Measurements from ENCODE around the gene ITM2C.

Gene ITM2C

DNA sequence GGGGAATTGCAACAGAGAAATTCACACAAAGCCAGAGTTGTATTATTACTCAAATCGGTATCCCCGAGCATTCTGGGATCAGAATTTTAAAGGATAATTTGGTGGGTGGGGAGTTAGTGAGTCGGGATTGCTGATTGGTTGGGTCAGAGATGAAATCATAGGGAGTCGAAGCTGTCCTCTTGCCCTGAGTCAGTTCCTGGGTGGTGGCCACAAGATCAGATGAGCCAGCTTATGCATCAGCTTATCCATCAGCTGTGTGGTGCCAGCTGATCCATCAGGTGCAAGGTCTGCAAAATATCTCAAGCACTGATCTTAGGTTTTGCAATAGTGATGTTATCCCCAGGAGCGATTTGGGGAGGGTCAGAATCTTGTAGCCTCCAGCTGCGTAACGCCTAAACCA lies 34.3 kb upstream of the ITM2C start:
- TF ChIP-seq GATA2 (IDR thresholded peaks at IDR 0.05; ENCODE audit: low read depth, low read length) (no peak), GATA3 (IDR thresholded peaks at IDR 0.05; ENCODE audit: low read depth, low read length) (no peak)

DNA sequence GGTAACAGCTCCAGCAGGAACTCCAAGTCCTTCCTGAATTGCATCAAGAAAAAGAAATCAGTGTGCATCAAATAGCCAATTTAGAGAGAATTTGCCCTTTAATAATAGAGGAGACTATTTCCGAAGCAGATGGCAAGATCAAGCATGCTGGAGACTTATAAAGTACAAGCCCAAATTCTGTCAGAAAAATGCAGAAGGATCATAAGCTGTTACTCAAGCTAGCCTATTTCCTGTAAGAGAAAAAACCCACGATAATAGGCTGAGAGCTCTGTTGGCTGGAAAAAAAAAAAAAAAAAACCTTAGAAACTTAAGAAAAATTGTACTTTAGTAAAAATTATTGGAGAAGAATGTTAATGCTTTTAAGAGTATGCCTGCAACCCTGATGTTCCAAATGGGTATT lies 24.4 kb upstream of the ITM2C start:
- no peak for TF ChIP-seq GATA3 (IDR thresholded peaks at IDR 0.05; ENCODE audit: low read depth, low read length)
- no peak for TF ChIP-seq GATA2 (IDR thresholded peaks at IDR 0.05; ENCODE audit: low read depth, low read length)

DNA sequence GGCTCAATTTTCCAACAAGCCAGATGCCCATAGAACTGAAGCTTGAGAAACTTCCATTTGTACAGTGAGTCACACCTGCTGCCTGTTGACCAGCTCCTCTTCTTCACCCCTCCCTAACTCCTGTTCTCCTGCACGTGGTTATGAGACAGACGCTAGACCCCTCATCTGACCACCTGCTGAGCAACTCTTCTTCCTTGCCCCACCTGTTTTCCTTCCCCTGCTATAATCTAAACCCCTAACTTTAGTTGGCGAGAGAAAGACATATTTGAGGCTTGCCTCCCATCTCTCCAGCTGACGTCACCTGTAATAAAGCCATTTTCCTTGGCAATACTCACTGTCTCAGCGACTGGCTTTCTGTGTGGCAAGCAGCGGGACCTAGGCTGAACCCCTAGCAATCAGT lies 22.3 kb upstream of the ITM2C start:
- TF ChIP-seq GATA3 (IDR thresholded peaks at IDR 0.05; ENCODE audit: low read depth, low read length) (no peak), GATA2 (IDR thresholded peaks at IDR 0.05; ENCODE audit: low read depth, low read length) (no peak)

DNA sequence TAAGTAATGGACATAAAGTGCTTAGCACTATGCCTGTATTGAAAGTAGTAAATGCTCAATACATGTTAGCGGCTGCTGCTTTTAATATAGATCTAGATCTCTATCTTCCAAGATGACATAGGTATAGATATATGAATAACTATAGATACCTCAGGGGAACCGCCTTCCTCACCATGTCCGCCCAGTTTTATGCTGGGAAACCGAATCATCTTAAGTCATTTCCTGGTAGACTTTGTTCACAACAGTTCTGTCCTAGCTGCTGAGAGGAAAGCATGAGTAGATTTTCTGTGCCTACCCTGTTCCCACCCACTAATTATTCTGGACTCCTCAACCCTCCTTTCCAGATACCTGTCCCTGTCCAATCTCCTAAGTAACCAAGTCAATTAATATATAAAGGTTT lies 21.6 kb upstream of the ITM2C start:
- TF ChIP-seq GATA2 (IDR thresholded peaks at IDR 0.05; ENCODE audit: low read depth, low read length) (no peak), GATA3 (IDR thresholded peaks at IDR 0.05; ENCODE audit: low read depth, low read length) (no peak)

DNA sequence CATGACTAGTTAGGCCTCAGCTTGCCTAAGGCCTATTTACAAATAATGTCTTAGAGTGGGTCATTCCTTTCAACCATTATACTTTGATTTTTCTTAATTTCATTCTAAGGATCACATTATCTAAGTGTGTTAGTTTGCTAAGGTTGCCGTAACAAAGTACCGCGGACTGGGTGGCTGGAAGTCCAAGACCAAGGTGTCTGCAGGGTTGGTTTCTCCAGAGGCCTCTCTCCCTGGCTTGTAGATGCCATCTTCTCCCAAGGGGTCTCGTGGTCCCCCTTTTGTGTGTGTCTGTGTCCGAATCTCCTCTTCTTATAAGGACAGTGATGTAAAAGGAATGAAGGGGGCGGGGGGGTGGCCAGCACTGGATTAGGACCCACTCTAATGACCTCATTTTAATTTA lies 18.4 kb upstream of the ITM2C start:
- TF ChIP-seq GATA2 (IDR thresholded peaks at IDR 0.05; ENCODE audit: low read depth, low read length): no peak

DNA sequence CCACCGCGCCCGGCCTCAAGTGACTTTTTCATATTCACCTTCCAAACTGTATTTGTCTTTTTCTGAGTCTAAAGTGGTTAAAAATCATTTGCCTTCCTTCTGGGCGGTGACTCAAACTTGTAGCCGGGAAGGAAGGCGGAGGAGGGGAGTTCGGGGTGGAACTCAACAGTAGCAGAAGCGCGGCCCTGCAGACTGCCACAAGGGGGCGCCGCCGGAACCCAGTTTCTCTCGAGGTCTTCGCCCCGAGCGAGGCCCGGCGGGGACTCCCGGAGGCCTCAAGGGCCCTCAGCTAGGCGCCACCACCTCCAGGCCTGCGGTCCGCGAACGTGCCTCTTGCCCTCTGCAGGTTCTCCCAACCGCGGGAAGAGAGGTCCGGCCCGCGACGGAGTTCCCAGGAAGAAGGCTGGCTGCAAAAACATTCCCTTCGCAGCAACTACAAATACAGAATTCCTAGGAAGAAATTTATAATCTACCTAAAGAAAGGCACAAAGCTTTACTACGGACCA lies 16.8 kb upstream of the ITM2C start:
- TF ChIP-seq GATA3 (IDR thresholded peaks at IDR 0.05; ENCODE audit: low read depth, low read length) (no peak), GATA2 (IDR thresholded peaks at IDR 0.05; ENCODE audit: low read depth, low read length) (no peak)

DNA sequence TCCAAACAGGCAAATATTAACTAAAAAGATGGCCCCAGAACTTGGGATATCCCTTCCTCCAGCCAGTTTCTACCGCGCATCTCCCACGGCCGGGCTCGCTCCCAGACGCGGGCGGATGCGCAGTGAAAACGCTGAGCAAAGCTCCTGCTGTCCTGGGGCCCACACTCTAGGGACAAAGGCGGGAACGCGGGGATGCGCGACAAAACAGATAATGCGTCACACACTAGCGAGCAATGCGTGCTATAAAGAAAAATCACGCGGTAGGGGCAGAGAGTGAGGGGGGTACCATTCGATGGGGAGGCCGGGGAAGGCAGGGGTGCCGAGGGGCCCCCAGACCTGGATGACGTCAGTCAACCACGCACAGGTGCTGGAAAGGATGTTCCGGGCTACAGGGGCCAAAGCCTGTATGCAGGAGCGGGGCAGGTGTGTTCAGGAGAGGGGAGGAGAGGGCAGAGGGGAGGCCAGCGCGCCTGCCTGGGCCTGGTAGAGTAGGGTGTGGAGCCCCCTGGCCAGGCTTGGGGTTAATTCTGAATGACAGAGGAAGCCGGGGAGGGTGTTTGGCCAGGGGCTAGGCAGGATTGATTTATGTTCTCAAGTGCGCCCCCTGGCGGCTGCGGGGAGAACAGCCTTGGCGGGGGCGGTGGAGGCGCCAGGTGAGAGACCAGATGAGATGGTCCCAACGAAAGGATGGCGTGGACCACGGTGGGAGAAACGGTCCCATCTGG lies 14.9 kb upstream of the ITM2C start:
- TF ChIP-seq GATA2 (IDR thresholded peaks at IDR 0.05; ENCODE audit: low read depth, low read length) (no peak), GATA3 (IDR thresholded peaks at IDR 0.05; ENCODE audit: low read depth, low read length) (no peak)

DNA sequence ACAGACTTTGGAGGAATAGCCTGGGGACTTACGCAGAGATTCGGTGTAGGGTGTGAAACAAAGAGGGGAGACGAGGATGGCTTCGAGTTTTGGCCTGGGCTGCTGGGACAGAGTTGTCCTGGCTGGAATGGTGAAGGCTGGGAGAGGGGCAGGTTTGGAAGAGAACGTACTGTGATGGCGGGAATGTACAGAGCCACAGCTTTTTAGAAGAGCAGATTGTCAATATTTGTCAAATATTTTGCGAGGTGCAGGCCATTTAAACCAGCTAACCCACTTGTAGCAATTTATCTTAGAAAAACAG lies 14.4 kb upstream of the ITM2C start:
- TF ChIP-seq GATA3 (IDR thresholded peaks at IDR 0.05; ENCODE audit: low read depth, low read length): no peak
- no peak for TF ChIP-seq GATA2 (IDR thresholded peaks at IDR 0.05; ENCODE audit: low read depth, low read length)

DNA sequence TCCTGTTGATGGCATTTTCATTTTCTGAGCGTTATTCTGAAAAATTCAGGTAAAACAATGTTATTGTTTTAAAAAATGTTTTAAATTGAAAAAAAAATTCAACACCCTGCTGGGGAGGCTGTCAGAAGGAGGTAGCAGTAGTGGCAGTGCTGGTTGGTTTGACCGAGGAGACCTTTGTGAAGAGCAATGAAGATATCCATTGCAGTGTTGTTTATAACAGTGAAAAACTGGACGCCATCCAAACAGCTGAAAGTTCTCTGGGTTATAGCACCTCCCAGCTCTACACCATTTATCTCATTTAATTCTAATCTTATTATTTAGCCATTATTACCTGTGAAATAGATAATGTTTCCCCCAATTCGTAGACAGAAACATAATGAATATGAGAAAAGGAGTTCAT lies 12.6 kb upstream of the ITM2C start:
- no peak for TF ChIP-seq GATA2 (IDR thresholded peaks at IDR 0.05; ENCODE audit: low read depth, low read length)
- TF ChIP-seq GATA3 (IDR thresholded peaks at IDR 0.05; ENCODE audit: low read depth, low read length): no peak

DNA sequence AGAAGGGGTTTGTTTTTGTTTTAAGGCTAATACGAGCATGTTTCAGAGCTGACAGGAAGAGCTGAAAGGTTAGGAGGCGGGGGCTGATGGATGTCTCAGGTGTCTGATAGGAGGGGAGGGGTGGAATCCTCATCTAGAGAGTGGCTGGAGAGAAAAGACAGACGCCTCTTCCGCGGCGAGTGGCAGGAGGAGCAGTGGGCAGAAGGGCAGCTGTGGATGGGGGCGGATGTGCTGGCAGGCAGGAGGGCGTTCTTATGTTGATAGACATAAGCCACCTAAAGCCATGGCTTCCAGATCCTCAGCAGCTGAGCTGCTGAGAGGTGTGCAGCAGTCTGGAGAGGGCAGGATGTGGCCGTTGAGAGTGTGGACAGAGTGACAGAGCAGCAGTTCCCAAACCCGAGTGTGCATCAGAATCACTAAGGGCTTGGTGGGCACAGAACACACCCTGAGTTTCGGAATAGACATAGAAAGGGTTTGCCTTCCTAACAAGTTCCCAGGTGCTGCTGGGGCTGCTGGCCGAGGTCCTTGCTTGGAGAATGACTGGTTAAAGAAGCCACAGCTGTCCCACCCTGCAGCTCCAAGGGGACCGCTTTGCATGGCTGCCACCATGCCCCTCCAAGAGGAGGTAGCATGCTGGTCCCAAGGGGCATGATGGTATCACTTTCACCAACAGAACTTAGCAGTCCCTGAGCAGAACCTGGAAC lies 3.0 kb upstream of the ITM2C start:
- TF ChIP-seq GATA3 (IDR thresholded peaks at IDR 0.05; ENCODE audit: low read depth, low read length) (no peak), GATA2 (IDR thresholded peaks at IDR 0.05; ENCODE audit: low read depth, low read length) (no peak)

DNA sequence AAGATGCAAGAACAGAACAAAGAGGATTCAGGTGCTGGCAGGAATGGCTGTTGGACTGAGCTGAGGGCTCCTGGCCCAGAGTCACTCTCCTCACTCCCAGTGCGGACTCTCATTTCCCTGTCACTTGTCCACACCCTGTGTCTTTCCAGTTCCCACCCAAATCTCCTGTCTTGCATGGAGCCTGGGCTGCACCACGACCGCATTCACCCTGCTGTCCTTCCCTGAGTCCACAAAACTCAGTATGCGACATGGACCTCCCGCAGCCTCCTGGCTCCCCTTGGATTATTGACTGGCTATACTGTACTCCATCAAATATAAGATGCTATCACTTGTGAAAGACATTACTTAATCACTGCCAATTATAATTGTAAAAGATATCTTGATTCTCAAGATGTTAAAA lies 2.5 kb upstream of the ITM2C start:
- TF ChIP-seq GATA3 (IDR thresholded peaks at IDR 0.05; ENCODE audit: low read depth, low read length) (no peak), GATA2 (IDR thresholded peaks at IDR 0.05; ENCODE audit: low read depth, low read length) (no peak)

DNA sequence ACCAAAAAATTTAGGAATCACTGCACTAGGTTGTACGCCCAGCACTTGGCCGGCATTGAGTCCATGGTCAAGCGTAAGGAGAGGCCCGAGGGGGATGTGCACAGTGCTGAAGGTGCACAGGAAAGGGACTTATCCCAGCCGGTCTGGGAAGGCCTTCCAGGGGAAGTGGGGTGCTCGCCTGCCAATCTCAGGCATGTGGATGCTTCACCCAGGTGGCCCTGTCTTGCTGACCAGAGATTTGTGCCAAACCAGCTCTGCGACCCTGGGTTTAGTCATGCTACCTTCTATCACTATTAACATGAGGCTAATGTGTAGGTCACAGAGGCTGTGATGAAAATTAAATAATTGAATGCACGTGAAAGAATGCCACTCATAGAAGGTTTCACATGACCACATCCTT lies 1.7 kb upstream of the ITM2C start:
- TF ChIP-seq GATA2 (IDR thresholded peaks at IDR 0.05; ENCODE audit: low read depth, low read length): no peak
- no peak for TF ChIP-seq GATA3 (IDR thresholded peaks at IDR 0.05; ENCODE audit: low read depth, low read length)

DNA sequence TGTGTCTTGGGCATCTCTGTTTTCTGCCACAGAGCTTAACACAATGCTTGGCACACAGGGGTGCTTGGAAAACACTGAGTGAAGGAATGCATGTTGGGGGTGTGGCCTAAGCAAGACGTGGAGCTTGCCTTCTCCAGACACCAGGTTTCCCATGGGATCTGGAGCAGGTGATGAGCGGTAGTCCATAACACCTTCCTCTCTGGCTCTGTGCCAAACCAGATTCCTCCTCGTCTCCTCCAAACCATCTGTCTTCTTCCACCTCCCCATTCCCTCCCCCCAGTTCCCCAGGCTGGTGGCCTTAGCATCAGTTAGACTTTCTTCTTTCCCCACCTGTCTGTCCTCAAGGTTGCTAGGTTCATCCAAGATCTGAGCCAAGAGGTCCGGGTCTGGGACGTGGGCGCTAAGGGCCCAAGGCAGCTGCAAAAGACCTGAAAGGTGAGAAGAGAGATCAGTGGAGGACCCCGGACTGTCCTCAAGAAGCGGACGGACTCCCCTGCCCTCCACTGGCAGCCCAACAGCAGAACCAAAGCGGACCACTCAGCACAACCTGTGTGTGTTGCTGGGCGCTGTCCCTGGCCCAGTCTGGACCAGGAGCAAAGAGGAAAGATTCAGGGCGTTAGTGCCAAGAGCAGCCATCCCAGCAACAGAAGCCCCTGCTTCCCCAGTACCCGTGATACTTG lies 1.2 kb upstream of the ITM2C start:
- TF ChIP-seq GATA3 (IDR thresholded peaks at IDR 0.05; ENCODE audit: low read depth, low read length) (no peak), GATA2 (IDR thresholded peaks at IDR 0.05; ENCODE audit: low read depth, low read length) (no peak)

DNA sequence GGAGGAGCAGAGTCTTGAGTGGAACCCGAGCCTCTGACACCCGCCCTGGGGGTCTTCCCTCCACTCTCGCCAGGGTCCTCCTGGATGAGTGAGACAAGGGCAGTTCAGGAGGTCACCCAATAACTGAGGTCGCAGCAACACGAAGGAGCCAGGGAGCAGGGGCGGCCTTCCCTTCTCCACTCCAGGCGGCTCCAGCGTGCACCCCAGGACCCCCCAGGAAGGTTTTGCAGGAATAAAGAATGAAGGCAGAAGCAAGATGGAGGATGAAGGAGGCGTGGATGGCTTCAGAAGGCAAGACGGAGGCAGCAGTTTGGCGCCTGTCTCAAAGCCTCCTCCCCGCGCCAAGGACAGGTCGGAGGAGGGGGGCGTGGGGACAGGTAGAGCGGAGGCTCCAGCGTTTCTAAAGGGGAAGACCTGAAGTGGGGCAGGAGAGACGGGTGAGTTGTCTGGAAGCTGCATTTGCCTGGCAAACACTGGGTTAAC lies 579 bp upstream of the ITM2C start:
- TF ChIP-seq GATA2 (IDR thresholded peaks at IDR 0.05; ENCODE audit: low read depth, low read length): no peak
- no peak for TF ChIP-seq GATA3 (IDR thresholded peaks at IDR 0.05; ENCODE audit: low read depth, low read length)

DNA sequence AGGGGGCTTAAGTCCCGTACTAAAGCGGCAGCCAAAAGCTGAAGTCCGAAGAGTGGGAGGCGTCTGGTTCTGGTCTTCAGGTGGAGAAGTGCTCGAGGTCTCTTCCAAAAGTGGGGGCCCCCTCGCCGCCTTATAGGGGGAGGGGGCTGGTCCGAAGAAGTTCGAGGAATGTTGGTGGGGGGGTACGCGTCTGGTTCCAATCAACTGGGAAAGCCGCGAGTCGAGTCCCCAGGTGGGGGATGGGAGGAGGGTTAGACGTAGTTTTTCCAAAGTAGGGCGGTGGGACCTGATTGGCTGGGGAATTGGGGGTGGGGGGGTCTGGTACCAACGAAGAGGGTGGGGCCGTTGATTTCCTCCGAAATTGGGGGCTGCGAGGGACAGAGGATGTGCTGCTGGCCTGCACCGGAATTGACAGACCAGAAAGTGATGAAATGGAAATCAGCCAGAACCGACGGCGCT lies 594 bp downstream of the ITM2C start:
- TF ChIP-seq GATA2 (IDR thresholded peaks at IDR 0.05; ENCODE audit: low read depth, low read length): no peak
- no peak for TF ChIP-seq GATA3 (IDR thresholded peaks at IDR 0.05; ENCODE audit: low read depth, low read length)

Data from SH-SY5Y (cell line).